SU-DHL-6 (cell line): Measurements from ENCODE around the gene GRID2.

ENCODE experiments used
- CTCF ChIP-seq: fragments of 200-600 bp; sonication (generic); IDR thresholded peaks from one replicate; pipeline ENCODE4 v1.5.1; 2017; ENCODE audit warnings: antibody characterized with exemption, mild to moderate bottlenecking, low read length, moderate library complexity; ENCODE audit not compliant: insufficient read depth, poor library complexity, severe bottlenecking
- EZH2phosphoT487 ChIP-seq: fragments of 200-600 bp; sonication (generic), shearing (Covaris generic); conservative IDR thresholded peaks from 2 replicates; pipeline ENCODE4 v1.6.1; 2018; ENCODE audit warnings: mild to moderate bottlenecking, antibody characterized with exemption, low read length, moderate library complexity, mixed read lengths

GRCh38 chr4:93730760-93731159, 1427.0 kb downstream of the GRID2 start:
- no peak for TF ChIP-seq CTCF
- TF ChIP-seq EZH2phosphoT487, result no peak
